ENCODE results near the gene HDLBP. TPM values are rescaled to one million over a fixed set of nuclear protein-coding genes. Genes with fewer than 3 reads are reported as not detected.
"Not testable (repeated sequence)": the region's sequence is repeated elsewhere in the genome, so short reads cannot be mapped to it uniquely, and the experiment has no call there.

HDLBP gene
- total RNA-seq, 2 donors from 2014 or later = 274 to 287 TPM

- Histone ChIP-seq H3K27me3 (no peaks in the 10 kb centered on the region), H3K36me3 (peaks cover 4% of the 10 kb centered on the region), H3K9me3 (no peaks in the 10 kb centered on the region), H3K27ac (no peak overlapping the region), H3K4me3 (no peak overlapping the region), H3K4me1 (peaks cover 0 to 84% of the 10 kb centered on the region in 2 donors)
- no peak for DNase-seq (ENCODE audit: low spot score)
- TF ChIP-seq CTCF (IDR thresholded peaks at IDR 0.05) = no peak
These were observed 5.6 kb upstream of the HDLBP start for GRCh38 chr2:241321033-241321432.

GRCh38 chr2:241320394-241320793 is 4.9 kb upstream of the HDLBP start:
- Histone ChIP-seq H3K9me3 (no peaks in the 10 kb centered on the region), H3K4me1 (peaks cover 0 to 84% of the 10 kb centered on the region in 2 donors), H3K36me3 (no peaks in the 10 kb centered on the region), H3K27ac (no peak overlapping the region), H3K27me3 (no peaks in the 10 kb centered on the region), H3K4me3 (no peak overlapping the region)
- no peak for TF ChIP-seq CTCF (IDR thresholded peaks at IDR 0.05)
- no peak for DNase-seq (ENCODE audit: low spot score)

- H3K27ac ChIP-seq = peak overlapping the region in 1 of 2 donors; percentile 1
- peaks cover 0 to 76% of the 10 kb centered on the region in 2 donors for H3K4me1 ChIP-seq
- not testable (repeated sequence) for H3K36me3 ChIP-seq
These were observed 3.4 kb upstream of the HDLBP start for GRCh38 chr2:241318830-241319229.

GRCh38 chr2:241317391-241317790 is 1.9 kb upstream of the HDLBP start:
- Histone ChIP-seq H3K4me3 (peak overlapping the region; percentile 82 to 91), H3K27ac (peak overlapping the region; percentile 99), H3K36me3 (no peaks in the 10 kb centered on the region), H3K27me3 (no peaks in the 10 kb centered on the region), H3K4me1 (peaks cover 0 to 80% of the 10 kb centered on the region in 2 donors), H3K9me3 (no peaks in the 10 kb centered on the region)
- TF ChIP-seq CTCF (IDR thresholded peaks at IDR 0.05) = no peak
- no peak for DNase-seq (ENCODE audit: low spot score)

More at GRCh38 chr2:241318830-241319229, 3.4 kb upstream of the HDLBP start:
- not testable (repeated sequence) for H3K4me3 ChIP-seq; DNase-seq (ENCODE audit: low spot score); H3K9me3 ChIP-seq; H3K27me3 ChIP-seq

DNA sequence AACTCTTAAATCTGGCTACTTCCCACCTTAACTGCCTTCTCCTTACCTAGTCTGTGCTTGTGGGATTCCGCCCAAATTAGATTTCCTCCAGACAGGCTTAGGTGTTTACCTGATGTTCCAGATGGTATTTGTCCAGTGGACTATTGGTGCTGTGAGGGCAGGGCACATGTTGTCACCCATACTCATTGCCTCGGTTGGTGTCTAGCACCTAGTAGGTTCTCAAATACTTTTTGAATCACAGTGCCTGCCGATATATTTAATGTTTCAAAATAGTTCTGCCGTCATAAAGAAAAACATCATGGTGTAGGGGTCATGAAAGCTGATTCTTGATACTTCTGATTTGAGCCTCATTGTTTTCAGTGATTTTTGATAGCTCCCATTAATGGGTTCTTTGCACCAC is 1.4 kb upstream of the HDLBP start:
- H3K4me3 ChIP-seq = peak overlapping the region; percentile 82 to 91
- H3K4me1 ChIP-seq = peaks cover 0 to 77% of the 10 kb centered on the region in 2 donors
- TF ChIP-seq CTCF (IDR thresholded peaks at IDR 0.05) = no peak
- H3K9me3 ChIP-seq = no peaks in the 10 kb centered on the region
- peak overlapping the region; percentile 99 for H3K27ac ChIP-seq
- no peaks in the 10 kb centered on the region for H3K36me3 ChIP-seq
- no peaks in the 10 kb centered on the region for H3K27me3 ChIP-seq
- no peak for DNase-seq (ENCODE audit: low spot score)

GRCh38 chr2:241315879-241316631 is 583 bp upstream of the HDLBP start, which contains the start of gene SEPTIN2:
Gene SEPTIN2, plus strand, starts transcription at chr2:241315925. Its CDS starts 8,308 bp downstream, at chr2:241324233.
- H3K4me3 ChIP-seq = peak within 1 kb of the TSS; percentile 82 to 91
- no peaks in the 10 kb centered on the region for H3K36me3 ChIP-seq
- no peaks in the 10 kb centered on the region for H3K9me3 ChIP-seq
- H3K27ac ChIP-seq = peak within 1 kb of the TSS; percentile 99
- no peak for TF ChIP-seq CTCF (IDR thresholded peaks at IDR 0.05)
- H3K4me1 ChIP-seq = peaks cover 0 to 70% of the 10 kb centered on the region in 2 donors
- no peaks in the 10 kb centered on the region for H3K27me3 ChIP-seq
- peak; percentile 78 for DNase-seq (ENCODE audit: low spot score)
